Neural cell (in vitro differentiated cells): ENCODE results near the gene MBD4. TPM values are rescaled to one million over a fixed set of nuclear protein-coding genes. Genes with fewer than 3 reads are reported as not detected.
"Not testable (repeated sequence)": the region's sequence is repeated elsewhere in the genome, so short reads cannot be mapped to it uniquely, and the experiment has no call there.

Source experiments
- H2AFZ ChIP-seq: fragments of 200-600, 300-800 bp; sonication (generic), shearing (Covaris generic); 2 replicates; pipeline ENCODE4 v1.6.0; 2014; ENCODE audit warnings: low read depth, mild to moderate bottlenecking, antibody characterized with exemption, low read length, moderate library complexity
- H3F3A ChIP-seq: fragments of 200-600 bp; shearing (Covaris generic); 2 replicates; pipeline ENCODE4 v1.6.1; 2016; ENCODE audit warnings: mild to moderate bottlenecking, moderate library complexity, mixed read lengths, antibody characterized with exemption, low read length; ENCODE audit not compliant: insufficient read depth, poor library complexity, severe bottlenecking
- H3K27ac ChIP-seq: fragments of 200-600, 300-800 bp; sonication (generic), shearing (Covaris generic); 2 replicates; pipeline ENCODE4 v1.5.1; 2014; ENCODE audit warnings: mild to moderate bottlenecking, low read length, moderate library complexity
- H3K27me3 ChIP-seq: fragments of 300-800, 200-600 bp; sonication (generic), shearing (Covaris generic); 2 replicates; pipeline ENCODE4 v1.6.0; 2014; ENCODE audit warnings: mild to moderate bottlenecking, low read depth, low read length, moderate library complexity; ENCODE audit not compliant: insufficient read depth
- H3K36me3 ChIP-seq: fragments of 300-800, 200-600 bp; sonication (generic), shearing (Covaris generic); 2 replicates; pipeline ENCODE4 v1.5.1; 2014; ENCODE audit warnings: mild to moderate bottlenecking, antibody characterized with exemption, low read length, moderate library complexity; ENCODE audit not compliant: insufficient read depth
- H3K4me2 ChIP-seq: fragments of 300-800, 200-600 bp; sonication (generic), shearing (Covaris generic); 2 replicates; pipeline ENCODE4 v1.6.0; 2014; ENCODE audit warnings: mild to moderate bottlenecking, low read length
- H3K4me3 ChIP-seq: fragments of 300-800, 200-600 bp; sonication (generic), shearing (Covaris generic); 2 replicates; pipeline ENCODE4 v1.5.1; 2014; ENCODE audit warnings: mild to moderate bottlenecking, low read length, moderate library complexity
- H3K79me2 ChIP-seq: fragments of 200-600 bp; shearing (Covaris generic); replicated peaks from 2 replicates; pipeline ENCODE4 v1.6.0; 2014; ENCODE audit warnings: mild to moderate bottlenecking, low read length, moderate library complexity; ENCODE audit not compliant: insufficient read depth
- H3K9ac ChIP-seq: fragments of 300-800, 200-600 bp; sonication (generic), shearing (Covaris generic); 2 replicates; pipeline ENCODE4 v1.6.1; 2016; ENCODE audit warnings: mild to moderate bottlenecking, low read length, mixed read lengths
- H3K9me2 ChIP-seq: fragments of 200-600 bp; shearing (Covaris generic); 2 replicates; pipeline ENCODE4 v1.6.1; 2016; ENCODE audit warnings: mild to moderate bottlenecking, low read length, mixed read lengths; ENCODE audit not compliant: insufficient read depth
- H3K9me3 ChIP-seq: fragments of 200-600, 300-800 bp; sonication (generic), shearing (Covaris generic); 2 replicates; pipeline ENCODE4 v1.6.1; 2016; ENCODE audit warnings: mild to moderate bottlenecking, mixed run types, low read length, moderate library complexity, mixed read lengths
- H4K20me1 ChIP-seq: fragments of 200-600 bp; shearing (Covaris generic); 2 replicates; pipeline ENCODE4 v1.6.1; 2016; ENCODE audit warnings: mild to moderate bottlenecking, mixed run types; ENCODE audit not compliant: insufficient read depth
- CTCF ChIP-seq: fragments of 450-650 bp; IDR thresholded peaks from 2 replicates; pipeline ENCODE4 v1.5.1; 2014; ENCODE audit warnings: antibody characterized with exemption, mild to moderate bottlenecking, moderate library complexity; ENCODE audit not compliant: poor library complexity, severe bottlenecking
- EP300 ChIP-seq: fragments of 450-650 bp; conservative IDR thresholded peaks from 2 replicates; pipeline ENCODE4 v1.6.1; 2014; ENCODE audit warnings: antibody characterized with exemption, mild to moderate bottlenecking, moderate library complexity; ENCODE audit not compliant: poor library complexity, severe bottlenecking
- EZH2 ChIP-seq: fragments of 200-600, 300-800 bp; shearing (Covaris generic), sonication (generic); IDR thresholded peaks from 2 replicates; pipeline ENCODE4 v1.6.1; 2014; ENCODE audit warnings: antibody characterized with exemption, low read length, borderline replicate concordance, mild to moderate bottlenecking; ENCODE audit not compliant: insufficient read depth, poor library complexity, severe bottlenecking
- MXI1 ChIP-seq: fragments of 450-650 bp; conservative IDR thresholded peaks from 2 replicates; pipeline ENCODE4 v1.6.1; 2014; ENCODE audit warnings: antibody characterized with exemption, mild to moderate bottlenecking; ENCODE audit not compliant: poor library complexity, severe bottlenecking
- POLR2AphosphoS5 ChIP-seq: IDR thresholded peaks from 2 replicates; pipeline ENCODE4 v1.6.1; 2012
- RAD21 ChIP-seq: fragments of 450-650 bp; conservative IDR thresholded peaks from 2 replicates; pipeline ENCODE4 v1.6.1; 2014; ENCODE audit warnings: antibody characterized with exemption, mild to moderate bottlenecking, moderate library complexity
- REST ChIP-seq: IDR thresholded peaks from 2 replicates; pipeline ENCODE4 v1.6.1; 2012; ENCODE audit warnings: borderline replicate concordance
- SMC3 ChIP-seq: fragments of 450-650 bp; conservative IDR thresholded peaks from 2 replicates; pipeline ENCODE4 v1.6.1; 2014; ENCODE audit warnings: antibody characterized with exemption, mild to moderate bottlenecking, moderate library complexity; ENCODE audit not compliant: poor library complexity
- TAF1 ChIP-seq: IDR thresholded peaks from 2 replicates; pipeline ENCODE4 v1.6.1; 2012; ENCODE audit warnings: low read depth
- polyA plus RNA-seq: library from polyadenylated mRNA; depleted of rRNA; stranded (reverse); fragments of >200 nt; gene quantifications from 2 replicates; pipeline ENCODE4 v1.2.3, GENCODE V29; 2014

The MBD4 gene
- polyA plus RNA-seq, 1 donor from 2014 or later: 50.0 TPM

GRCh38 chr3:129485721-129486663 lies 46.2 kb upstream of the MBD4 start:
- Histone ChIP-seq H3K9me2 (no peaks in the 10 kb centered on the region), H3K9me3 (no peaks in the 10 kb centered on the region), H3K27me3 (no peaks in the 10 kb centered on the region), H3K4me3 (no peak overlapping the region), H3K27ac (no peak overlapping the region), H2AFZ (no peak overlapping the region), H3K4me2 (no peak overlapping the region), H3F3A (no peaks in the 10 kb centered on the region), H3K9ac (no peak overlapping the region), H3K79me2 (no peaks in the 10 kb centered on the region), H3K36me3 (no peaks in the 10 kb centered on the region), H4K20me1 (no peaks in the 10 kb centered on the region)
- TF ChIP-seq POLR2AphosphoS5 (no peak), EP300 (no peak), CTCF (no peak), RAD21 (no peak), EZH2 (no peak), SMC3 (no peak), TAF1 (no peak), REST (no peak), MXI1 (no peak)

GRCh38 chr3:129485146-129485545 lies 45.4 kb upstream of the MBD4 start:
- not testable (repeated sequence) for H3K4me3 ChIP-seq, H3K9ac ChIP-seq, H3F3A ChIP-seq, H3K9me2 ChIP-seq, H3K79me2 ChIP-seq, H3K9me3 ChIP-seq, H3K4me2 ChIP-seq, H4K20me1 ChIP-seq, H3K27me3 ChIP-seq, H3K27ac ChIP-seq, H3K36me3 ChIP-seq, H2AFZ ChIP-seq
